Heart left ventricle (tissue), 16 donors: ENCODE results near the gene SCPEP1. TPM values are rescaled to one million over a fixed set of nuclear protein-coding genes. Genes with fewer than 3 reads are reported as not detected.

Experiments
- ATAC-seq, 4 donors: fragments of 200-7000 bp; cut with Tn5 transposase; one replicate each; pipeline ENCODE4 v1.9.1; 2020 to 2022; ENCODE audit warnings: moderate library complexity in 4 of 4, mild to moderate bottlenecking in 3 of 4, moderate number of reproducible peaks in 1 of 4
- DNase-seq, 5 donors: peaks; one replicate each; pipeline ENCODE4 v3.0.0-alpha.2; 2020
- H3K27ac ChIP-seq, 12 donors: fragments of 200-600 bp; sonication (generic) in 4 of 12; one replicate each; pipeline versions ENCODE4 v1.5.0 to v1.8.0; 2016 to 2022; ENCODE audit warnings: mild to moderate bottlenecking in 2 of 12
- H3K27me3 ChIP-seq, 9 donors: fragments of 200-600 bp; sonication (generic) in 2 of 9; one replicate each; pipeline versions ENCODE4 v1.5.1 to v1.8.0; 2016 to 2022; ENCODE audit warnings: mild to moderate bottlenecking in 3 of 9
- H3K36me3 ChIP-seq, 9 donors: fragments of 200-600 bp; sonication (generic) in 2 of 9; one replicate each; pipeline versions ENCODE4 v1.5.0 to v1.8.0; 2018 to 2022; ENCODE audit warnings: mild to moderate bottlenecking in 2 of 9
- H3K4me1 ChIP-seq, 12 donors: fragments of 200-600 bp; sonication (generic) in 4 of 12; one replicate each; pipeline versions ENCODE4 v1.5.0 to v1.8.0; 2016 to 2022; ENCODE audit warnings: mild to moderate bottlenecking in 3 of 12
- H3K4me3 ChIP-seq, 12 donors: fragments of 200-600 bp; sonication (generic) in 4 of 12; one replicate each; pipeline versions ENCODE4 v1.5.0 to v1.8.0; 2017 to 2022; ENCODE audit warnings: mild to moderate bottlenecking in 9 of 12, moderate library complexity in 4 of 12
- H3K9me3 ChIP-seq, 12 donors: fragments of 200-600 bp; sonication (generic) in 4 of 12; one replicate each; pipeline versions ENCODE4 v1.5.0 to v1.8.0; 2016 to 2022; ENCODE audit warnings: mild to moderate bottlenecking in 1 of 12
- POLR2A ChIP-seq, 2 donors: fragments of 450-650 bp; IDR thresholded peaks; one replicate each; pipeline ENCODE4 v1.6.1; 2017; ENCODE audit warnings: antibody characterized with exemption in 2 of 2, mild to moderate bottlenecking in 2 of 2, moderate library complexity in 2 of 2
- WGBS, 4 donors: extraction: QIAGEN DNeasy Blood & Tissue Kit in 2 of 4; methylation state at CpG; one replicate each; pipeline versions ENCODE4 v1.1.5 to v1.1.7; 2013 to 2018; 5-methylcytosine and 5-hydroxymethylcytosine counted together
- intact Hi-C, 10 donors: fragments of 100-400 bp; cut with DNase I; formaldehyde crosslinking; loops; one replicate each; pipeline versions ENCODE4 v1.11.1 to v1.14.2; 2022
- polyA plus RNA-seq, 2 donors: library from polyadenylated mRNA; stranded (reverse); fragments of 200-250 nt; gene quantifications; one replicate each; pipeline ENCODE4 v1.2.3, GENCODE V29; 2013
- total RNA-seq, 9 donors: library from RNA; depleted of rRNA in 2 of 9; stranded (reverse); fragments of >200 nt in 2 of 9; fragmentation: NEBNext Ultra II Directional in 3 of 9; extraction: Animal tissue kit (Norgen Biotek cat#: 25700) in 3 of 9; gene quantifications; one replicate each; pipeline versions ENCODE4 v1.1.0 to v1.2.4, GENCODE V29; 2016 to 2023
- TF ChIP-seq, protein P1 (sequence below), 12 donors: fragments of 200-600 bp; sonication (generic) in 4 of 12; IDR thresholded peaks; one replicate each; pipeline versions ENCODE4 v1.5.0 to v1.8.0; 2018 to 2022; ENCODE audit warnings: antibody characterized with exemption in 12 of 12, mild to moderate bottlenecking in 5 of 12
- donor health status: ischemic (EF 13 %, LVEDD 7.1; RV severe dilation, severe dysfunction).
- donor health status: healthy with polysubstance abuse.
- donor health status: DM: no; HTN: yes; CAD: no.
- donor health status: DM: no; HTN: no; CAD: no.
- donor health status: ischemic (EF 25% LVEDD 6.9; RV normal size, moderate dysfunction).
- donor health status: ischemic (EF 25% LVEDD 5.7; RV mildly dilated, moderate dysfunction).
- donor health status: healthy.
- donor health status: DM: yes; HTN: yes; CAD: no.
- donor health status: ischemic (EF 35%, LVEDD 5.7; RV mildly dilated, moderate dysfunction).
- donor health status: nonischemic (EF 11% LVEDD 7.7; RV severe dilation, severe dysfunction).
- donor health status: DM: yes; HTN: yes; CAD: no.
- donor health status: PGD.
- donor health status: ischemic (EF 29% LVEDD 5.4; RV normal size, mild dysfunction).
- donor health status: nonischemic (EF 23%, LVEDD 6.1; RV moderate dilation, normal function).

SCPEP1 gene
- total and polyA plus RNA-seq, 11 donors, result 31.9 to 162 (median 58.0) TPM

DNA sequence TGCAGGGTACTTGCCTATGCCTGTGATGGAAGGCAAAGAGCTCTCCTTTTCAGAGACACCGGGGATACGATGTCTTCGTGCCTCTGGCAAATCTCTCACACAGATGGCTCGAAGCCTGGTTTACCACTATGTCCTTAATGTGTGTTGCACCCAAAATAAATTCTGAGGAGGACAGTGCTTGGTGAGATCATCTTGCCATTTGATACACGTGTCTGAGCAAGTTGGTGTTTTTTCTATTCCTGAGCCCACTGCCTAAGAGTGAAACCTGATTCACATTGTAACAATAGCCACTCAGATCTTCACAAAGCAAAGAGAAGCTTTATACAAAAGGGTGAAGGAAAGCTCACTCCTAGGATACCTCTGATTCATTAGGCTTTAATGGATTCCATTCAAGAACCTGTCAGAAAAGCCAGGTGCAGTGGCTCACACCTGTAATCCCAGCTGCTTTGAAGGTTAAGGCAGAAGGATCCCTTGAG, 74.0 kb downstream of the SCPEP1 start:
- H3K4me1 ChIP-seq, result peaks cover 0 to 24% (median 5%) of the 10 kb centered on the region in 12 donors
- WGBS, 4 donors, result 36 to 55% (median 46%) methylated on average over 5 of the region's 5 CpGs
- no peaks in the 10 kb centered on the region for H3K36me3 ChIP-seq
- intact Hi-C loops, result no loop called here
- no peaks in the 10 kb centered on the region for H3K9me3 ChIP-seq
- TF ChIP-seq, protein P1, sequence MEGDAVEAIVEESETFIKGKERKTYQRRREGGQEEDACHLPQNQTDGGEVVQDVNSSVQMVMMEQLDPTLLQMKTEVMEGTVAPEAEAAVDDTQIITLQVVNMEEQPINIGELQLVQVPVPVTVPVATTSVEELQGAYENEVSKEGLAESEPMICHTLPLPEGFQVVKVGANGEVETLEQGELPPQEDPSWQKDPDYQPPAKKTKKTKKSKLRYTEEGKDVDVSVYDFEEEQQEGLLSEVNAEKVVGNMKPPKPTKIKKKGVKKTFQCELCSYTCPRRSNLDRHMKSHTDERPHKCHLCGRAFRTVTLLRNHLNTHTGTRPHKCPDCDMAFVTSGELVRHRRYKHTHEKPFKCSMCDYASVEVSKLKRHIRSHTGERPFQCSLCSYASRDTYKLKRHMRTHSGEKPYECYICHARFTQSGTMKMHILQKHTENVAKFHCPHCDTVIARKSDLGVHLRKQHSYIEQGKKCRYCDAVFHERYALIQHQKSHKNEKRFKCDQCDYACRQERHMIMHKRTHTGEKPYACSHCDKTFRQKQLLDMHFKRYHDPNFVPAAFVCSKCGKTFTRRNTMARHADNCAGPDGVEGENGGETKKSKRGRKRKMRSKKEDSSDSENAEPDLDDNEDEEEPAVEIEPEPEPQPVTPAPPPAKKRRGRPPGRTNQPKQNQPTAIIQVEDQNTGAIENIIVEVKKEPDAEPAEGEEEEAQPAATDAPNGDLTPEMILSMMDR (IDR thresholded peaks at IDR 0.05), result no peak
- no peak for TF ChIP-seq POLR2A (IDR thresholded peaks at IDR 0.05)
- H3K27ac ChIP-seq, result peak overlapping the region in 6 of 12 donors; percentile 21 to 61 (median 42)
- H3K4me3 ChIP-seq, result no peak overlapping the region
- peaks cover 0 to 6% (median 0%) of the 10 kb centered on the region in 9 donors for H3K27me3 ChIP-seq
- ATAC-seq (peak; percentile 52 to 78 (median 69)), DNase-seq (peak in 1 of 5 donors; percentile 38)

Other genes starting within 250 kb of the SCPEP1 start
- gene C17orf67, start 144.2 kb upstream of the SCPEP1 start, total RNA-seq, result 1 to 10 TPM in 2 of 9 donors, under 1 TPM in 7; 0.25 to 1.1 (median 0.48) TPM
- under 1 TPM; 0.14 to 0.19 TPM for gene C17orf67, start 144.2 kb upstream of the SCPEP1 start, polyA plus RNA-seq
- 1 to 10 TPM; 1.9 to 4.1 (median 3.0) TPM for gene DGKE, start 144.0 kb upstream of the SCPEP1 start, total RNA-seq
- 1 to 10 TPM in 1 of 2 donors, under 1 TPM in 1; 0.96 to 1.7 TPM for gene DGKE, start 144.0 kb upstream of the SCPEP1 start, polyA plus RNA-seq
- 10 to 100 TPM; 12.8 to 55.9 (median 18.8) TPM for gene TRIM25, start 64.1 kb upstream of the SCPEP1 start, total RNA-seq
- 1 to 10 TPM; 9.2 to 10.0 TPM for gene TRIM25, start 64.1 kb upstream of the SCPEP1 start, polyA plus RNA-seq
- gene COIL, start 17.1 kb upstream of the SCPEP1 start, total RNA-seq, result 10 to 100 TPM in 1 of 9 donors, 1 to 10 TPM in 8; 6.5 to 11.3 (median 7.8) TPM
- gene COIL, start 17.1 kb upstream of the SCPEP1 start, polyA plus RNA-seq, result 1 to 10 TPM; 5.7 to 6.9 TPM
- 100 to 1,000 TPM in 8 of 9 donors, 10 to 100 TPM in 1; 77.4 to 240 (median 133) TPM for gene AKAP1, start 107.1 kb downstream of the SCPEP1 start, total RNA-seq
- gene AKAP1, start 107.1 kb downstream of the SCPEP1 start, polyA plus RNA-seq, result 10 to 100 TPM; 55.8 to 63.4 TPM